HFF-Myc (cell line): ENCODE results near the gene DNAH9.

Experiments
- DNase-seq: peaks from one replicate; pipeline ENCODE4 v3.0.0-alpha.2; 2011; ENCODE audit warnings: low read depth; ENCODE audit errors: extremely low read depth
- H3K4me3 ChIP-seq: replicated peaks from 2 replicates; pipeline ENCODE4 v1.5.1; 2011; ENCODE audit warnings: low read depth, mild to moderate bottlenecking, control low read depth, low read length
- TF ChIP-seq, protein P1 (sequence below): IDR thresholded peaks from 2 replicates; pipeline ENCODE4 v1.5.1; 2012; ENCODE audit warnings: mild to moderate bottlenecking, low read depth, low read length, control low read depth; ENCODE audit errors: missing control alignments

Gene DNAH9

DNA sequence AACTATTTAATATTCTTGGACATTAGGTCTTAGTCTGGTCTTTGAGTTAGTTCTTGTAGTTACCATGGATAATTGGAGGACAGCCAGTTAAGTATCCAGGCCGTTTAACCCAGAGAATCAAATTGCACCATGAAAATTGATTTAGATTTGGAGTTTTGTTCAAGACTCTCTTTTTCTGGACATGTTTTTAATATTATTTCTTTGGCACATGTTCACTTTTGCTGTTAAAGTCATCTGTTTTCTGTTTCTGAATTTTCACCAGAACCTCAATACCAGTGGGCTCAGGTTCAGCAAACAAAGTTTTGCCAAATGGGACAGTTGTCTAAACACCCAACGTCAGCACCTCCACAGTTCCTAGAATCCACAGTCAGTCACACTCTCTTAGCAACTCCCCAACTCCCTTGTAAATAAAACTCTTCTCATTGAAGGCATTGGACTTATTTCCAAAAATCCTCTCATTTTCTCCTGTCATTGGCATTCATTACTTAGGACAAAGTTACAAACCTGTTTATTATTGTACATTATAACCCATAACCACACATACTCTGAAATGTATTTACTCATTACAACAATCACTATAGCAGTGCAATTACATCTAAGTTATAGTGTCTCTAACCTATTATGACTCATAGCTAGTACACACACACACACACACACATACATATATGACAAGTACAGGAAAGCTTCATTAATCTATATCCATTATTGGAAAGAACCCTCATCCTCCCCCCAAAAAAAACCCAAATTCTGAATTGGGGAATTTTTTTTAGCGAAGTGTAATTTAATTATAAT, 33.5 kb upstream of the DNAH9 start:
- DNase-seq, result no peak
- no peak overlapping the region for H3K4me3 ChIP-seq
- TF ChIP-seq, protein P1, sequence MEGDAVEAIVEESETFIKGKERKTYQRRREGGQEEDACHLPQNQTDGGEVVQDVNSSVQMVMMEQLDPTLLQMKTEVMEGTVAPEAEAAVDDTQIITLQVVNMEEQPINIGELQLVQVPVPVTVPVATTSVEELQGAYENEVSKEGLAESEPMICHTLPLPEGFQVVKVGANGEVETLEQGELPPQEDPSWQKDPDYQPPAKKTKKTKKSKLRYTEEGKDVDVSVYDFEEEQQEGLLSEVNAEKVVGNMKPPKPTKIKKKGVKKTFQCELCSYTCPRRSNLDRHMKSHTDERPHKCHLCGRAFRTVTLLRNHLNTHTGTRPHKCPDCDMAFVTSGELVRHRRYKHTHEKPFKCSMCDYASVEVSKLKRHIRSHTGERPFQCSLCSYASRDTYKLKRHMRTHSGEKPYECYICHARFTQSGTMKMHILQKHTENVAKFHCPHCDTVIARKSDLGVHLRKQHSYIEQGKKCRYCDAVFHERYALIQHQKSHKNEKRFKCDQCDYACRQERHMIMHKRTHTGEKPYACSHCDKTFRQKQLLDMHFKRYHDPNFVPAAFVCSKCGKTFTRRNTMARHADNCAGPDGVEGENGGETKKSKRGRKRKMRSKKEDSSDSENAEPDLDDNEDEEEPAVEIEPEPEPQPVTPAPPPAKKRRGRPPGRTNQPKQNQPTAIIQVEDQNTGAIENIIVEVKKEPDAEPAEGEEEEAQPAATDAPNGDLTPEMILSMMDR, result no peak

DNA sequence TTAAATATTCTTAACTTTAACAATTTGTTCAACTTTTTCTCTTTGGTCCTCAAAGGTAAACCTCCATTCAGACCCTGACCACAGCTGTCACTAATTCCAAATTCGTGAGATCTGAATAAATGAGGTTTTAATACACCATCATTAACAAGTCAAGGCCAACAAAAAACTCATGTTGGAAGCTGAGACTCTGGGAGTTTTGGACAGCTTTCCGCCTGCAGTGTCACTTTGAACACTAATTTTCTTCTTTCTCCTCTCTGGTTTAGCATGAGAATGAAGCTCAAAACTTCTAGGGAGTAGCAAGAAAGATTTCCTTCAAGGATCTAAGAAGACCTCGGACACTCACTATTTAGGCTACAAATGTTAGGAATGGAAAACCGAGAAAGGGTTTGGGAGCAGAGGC, 32.7 kb upstream of the DNAH9 start:
- TF ChIP-seq, protein P1, result no peak
- no peak for DNase-seq
- no peak overlapping the region for H3K4me3 ChIP-seq

DNA sequence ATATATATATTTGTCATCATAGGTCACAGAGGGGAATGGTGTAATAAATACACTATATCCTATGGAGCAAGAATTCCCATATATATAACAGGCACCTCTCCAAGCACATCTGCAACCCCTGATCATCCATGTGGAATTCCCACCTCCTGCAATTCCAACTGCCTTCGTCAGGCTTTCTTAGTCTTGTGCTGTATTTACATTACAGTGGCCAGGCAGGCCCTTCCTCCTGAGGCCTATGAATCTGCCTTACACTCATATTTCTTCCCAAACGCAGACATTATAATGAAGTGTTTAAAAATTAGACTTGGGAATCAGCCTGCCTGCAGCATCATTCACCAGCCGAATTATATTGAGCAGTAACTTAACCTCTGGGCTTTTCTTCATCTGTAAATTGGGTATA, 19.3 kb upstream of the DNAH9 start:
- no peak overlapping the region for H3K4me3 ChIP-seq
- TF ChIP-seq, protein P1, result no peak
- no peak for DNase-seq

DNA sequence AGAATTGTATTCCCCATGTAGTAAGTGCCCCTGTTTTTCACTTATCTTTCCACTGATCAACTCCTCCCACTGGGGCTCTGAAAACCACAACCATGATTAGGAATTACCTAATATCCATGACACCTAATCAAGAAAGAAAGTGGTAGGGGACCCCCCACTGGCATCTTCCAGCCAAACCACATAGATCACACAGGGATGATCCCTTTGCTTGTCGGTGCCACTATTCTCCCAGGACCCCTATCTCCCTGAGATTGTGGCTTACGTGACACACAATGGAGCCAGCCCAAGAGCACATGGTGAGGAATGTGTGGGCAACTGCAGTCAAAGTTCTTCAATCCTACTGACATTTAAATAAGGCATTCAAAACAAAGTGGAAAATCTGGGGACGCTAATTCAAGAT, 17.6 kb upstream of the DNAH9 start:
- TF ChIP-seq, protein P1, result no peak
- DNase-seq, result no peak
- H3K4me3 ChIP-seq, result no peak overlapping the region

DNA sequence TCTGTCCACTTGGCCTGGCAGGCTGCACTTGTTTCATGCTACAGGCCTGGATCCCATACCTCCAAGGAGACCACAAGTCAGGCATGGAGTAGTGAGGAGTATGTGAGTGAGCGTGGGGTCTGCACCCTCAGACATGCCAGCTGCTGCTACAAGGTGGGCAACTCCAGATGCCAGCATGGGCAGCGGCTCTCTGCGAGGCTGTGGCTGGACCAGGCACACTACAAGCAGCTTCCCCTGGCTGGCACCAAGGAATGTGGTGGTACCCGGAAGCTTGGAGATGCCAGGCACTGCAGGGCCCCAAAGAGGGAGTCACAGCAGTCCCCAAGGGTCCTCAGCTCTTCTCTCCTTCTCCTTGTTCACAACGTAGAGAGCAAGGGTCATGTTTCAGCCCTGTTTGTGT, 16.1 kb upstream of the DNAH9 start:
- TF ChIP-seq, protein P1, result no peak

GRCh38 chr17:11583306-11583992, 14.8 kb upstream of the DNAH9 start:
- TF ChIP-seq, protein P1, result no peak
- no peak for DNase-seq
- H3K4me3 ChIP-seq, result no peak overlapping the region

More for the DNA sequence above, 16.1 kb upstream of the DNAH9 start:
- no peak for DNase-seq
- no peak overlapping the region for H3K4me3 ChIP-seq
